HPDE6-E6E7 (cell line): ENCODE data around the gene MUC21.
"Not testable (repeated sequence)": the region's sequence is repeated elsewhere in the genome, so short reads cannot be mapped to it uniquely, and the experiment has no call there.

Experiments
- DNase-seq: peaks from one replicate; pipeline ENCODE4 v3.0.0; 2011; ENCODE audit warnings: missing footprints; ENCODE audit errors: extremely low spot score

MUC21 gene

GRCh38 chr6:30969171-30969570 lies 14.3 kb upstream of the MUC21 start:
- DNase-seq, result not testable (repeated sequence)

- DNase-seq, result no peak
These were observed 12.6 kb upstream of the MUC21 start for GRCh38 chr6:30970946-30971345.

GRCh38 chr6:30972816-30973215 lies 10.7 kb upstream of the MUC21 start:
- DNase-seq, result no peak

GRCh38 chr6:30974490-30975252 lies 8.8 kb upstream of the MUC21 start:
- DNase-seq, result no peak

- DNase-seq, result no peak
These were observed 4.4 kb upstream of the MUC21 start for GRCh38 chr6:30979141-30979540.

GRCh38 chr6:30979690-30980089 lies 3.8 kb upstream of the MUC21 start:
- DNase-seq, result no peak

- DNase-seq, result no peak
These were observed 1.4 kb upstream of the MUC21 start for GRCh38 chr6:30981942-30982772.

GRCh38 chr6:30985490-30985889 lies 2.0 kb downstream of the MUC21 start:
- DNase-seq, result no peak

- no peak for DNase-seq
These were observed 3.8 kb downstream of the MUC21 start for GRCh38 chr6:30987304-30987703.

GRCh38 chr6:30988209-30988825 lies 4.8 kb downstream of the MUC21 start:
- no peak for DNase-seq

GRCh38 chr6:30990422-30991086 lies 7.0 kb downstream of the MUC21 start:
- DNase-seq, result no peak

- no peak for DNase-seq
These were observed 8.4 kb downstream of the MUC21 start for GRCh38 chr6:30991891-30992290.

- no peak for DNase-seq
These were observed 13.8 kb downstream of the MUC21 start for GRCh38 chr6:30997301-30997700.

- DNase-seq, result peak; percentile 19
These were observed 15.3 kb downstream of the MUC21 start for GRCh38 chr6:30998785-30999184.

GRCh38 chr6:31000067-31000860 lies 16.7 kb downstream of the MUC21 start:
- not testable (repeated sequence) for DNase-seq

GRCh38 chr6:31001281-31001888 lies 17.9 kb downstream of the MUC21 start:
- DNase-seq, result no peak

- DNase-seq, result no peak
These were observed 19.0 kb downstream of the MUC21 start for GRCh38 chr6:31002471-31002870.

GRCh38 chr6:31004794-31005193 lies 21.3 kb downstream of the MUC21 start:
- no peak for DNase-seq

GRCh38 chr6:31005249-31006020 lies 21.9 kb downstream of the MUC21 start:
- no peak for DNase-seq

- DNase-seq, result peak; percentile 65
These were observed 24.2 kb downstream of the MUC21 start for GRCh38 chr6:31007694-31008093.
